H9 (cell line): Measurements from ENCODE around the gene LRIG3. TPM values are rescaled to one million over a fixed set of nuclear protein-coding genes. Genes with fewer than 3 reads are reported as not detected.

ENCODE experiments used
- DNase-seq: peaks from one replicate; pipeline ENCODE4 v3.0.0-alpha.2; 2017
- H2AFZ ChIP-seq: one replicate; pipeline ENCODE4 v1.6.1; 2013; ENCODE audit warnings: mild to moderate bottlenecking, low read length, control low read depth, moderate library complexity
- H2AK5ac ChIP-seq: 2 replicates; pipeline ENCODE4 v1.6.1; 2013; ENCODE audit warnings: low read length, control low read depth, mixed read lengths; ENCODE audit not compliant: insufficient read length
- H2BK120ac ChIP-seq: one replicate; pipeline ENCODE4 v1.6.1; 2013; ENCODE audit warnings: low read depth, mild to moderate bottlenecking, low read length, control low read depth, inconsistent platforms; ENCODE audit not compliant: poor library complexity, severe bottlenecking
- H2BK12ac ChIP-seq: 2 replicates; pipeline ENCODE4 v1.6.1; 2013; ENCODE audit warnings: low read length, control low read depth, mixed read lengths, low read depth; ENCODE audit not compliant: insufficient read length
- H2BK15ac ChIP-seq: 2 replicates; pipeline ENCODE4 v1.6.1; 2013; ENCODE audit warnings: low read depth, low read length, control low read depth
- H2BK20ac ChIP-seq: one replicate; pipeline ENCODE4 v1.6.1; 2013; ENCODE audit warnings: low read depth, mild to moderate bottlenecking, low read length, control low read depth, inconsistent platforms; ENCODE audit not compliant: poor library complexity, severe bottlenecking
- H2BK5ac ChIP-seq: 2 replicates; pipeline ENCODE4 v1.6.1; 2013; ENCODE audit warnings: low read length, control low read depth, mixed read lengths; ENCODE audit not compliant: insufficient read length
- H3K14ac ChIP-seq: 2 replicates; pipeline ENCODE4 v1.6.1; 2013; ENCODE audit warnings: low read length, control low read depth; ENCODE audit not compliant: insufficient read depth
- H3K18ac ChIP-seq: 2 replicates; pipeline ENCODE4 v1.6.1; 2013; ENCODE audit warnings: low read depth, mild to moderate bottlenecking, mixed read lengths, low read length, control low read depth; ENCODE audit not compliant: insufficient read length
- H3K23ac ChIP-seq: 2 replicates; pipeline ENCODE4 v1.6.1; 2013; ENCODE audit warnings: low read length, control low read depth, mixed read lengths, low read depth; ENCODE audit not compliant: insufficient read length
- H3K23me2 ChIP-seq: 2 replicates; pipeline ENCODE4 v1.6.1; 2013; ENCODE audit warnings: low read depth, mild to moderate bottlenecking, mixed read lengths, low read length, control low read depth; ENCODE audit not compliant: insufficient read length, poor library complexity, severe bottlenecking
- H3K27ac ChIP-seq: 2 replicates; pipeline ENCODE4 v1.5.1; 2013; ENCODE audit warnings: low read length, control low read depth, mixed read lengths, low read depth; ENCODE audit not compliant: insufficient read length
- H3K27me3 ChIP-seq: 2 replicates; pipeline ENCODE4 v1.6.1; 2013; ENCODE audit warnings: low read length, control low read depth, inconsistent platforms; ENCODE audit not compliant: insufficient read depth
- H3K4ac ChIP-seq: 2 replicates; pipeline ENCODE4 v1.6.1; 2013; ENCODE audit warnings: low read depth, mild to moderate bottlenecking, control low read depth, inconsistent platforms, low read length, moderate library complexity
- H3K4me1 ChIP-seq: 2 replicates; pipeline ENCODE4 v1.6.1; 2013; ENCODE audit warnings: low read length, control low read depth, inconsistent platforms; ENCODE audit not compliant: insufficient read depth
- H3K4me2 ChIP-seq: 2 replicates; pipeline ENCODE4 v1.6.1; 2013; ENCODE audit warnings: low read length, control low read depth, mixed read lengths; ENCODE audit not compliant: insufficient read length, insufficient read depth
- H3K56ac ChIP-seq: 2 replicates; pipeline ENCODE4 v1.6.1; 2013; ENCODE audit warnings: low read depth, mild to moderate bottlenecking, mixed read lengths, low read length, control low read depth; ENCODE audit not compliant: insufficient read length
- H3K79me1 ChIP-seq: 2 replicates; pipeline ENCODE4 v1.6.1; 2013; ENCODE audit warnings: low read depth, mild to moderate bottlenecking, moderate library complexity, low read length, control low read depth, inconsistent platforms; ENCODE audit not compliant: insufficient read depth, poor library complexity, severe bottlenecking
- H3K79me2 ChIP-seq: 2 replicates; pipeline ENCODE4 v1.6.1; 2013; ENCODE audit warnings: low read length, control low read depth, inconsistent platforms; ENCODE audit not compliant: insufficient read depth
- H3K9ac ChIP-seq: 2 replicates; pipeline ENCODE4 v1.6.1; 2013; ENCODE audit warnings: low read length, control low read depth, mixed read lengths; ENCODE audit not compliant: insufficient read length; ENCODE audit errors: extremely low read depth
- H3K9me3 ChIP-seq: one replicate; pipeline ENCODE4 v1.6.1; 2013; ENCODE audit warnings: low read depth, low read length, inconsistent platforms; ENCODE audit not compliant: control insufficient read depth
- H3T11ph ChIP-seq: one replicate; pipeline ENCODE4 v1.6.1; 2013; ENCODE audit warnings: mild to moderate bottlenecking, low read length, control low read depth, inconsistent platforms
- H4K20me1 ChIP-seq: one replicate; pipeline ENCODE4 v1.6.1; 2013; ENCODE audit not compliant: control insufficient read depth, insufficient read length, insufficient read depth
- H4K5ac ChIP-seq: 2 replicates; pipeline ENCODE4 v1.6.1; 2013; ENCODE audit warnings: low read depth, mild to moderate bottlenecking, mixed read lengths, low read length, control low read depth; ENCODE audit not compliant: insufficient read length
- H4K8ac ChIP-seq: replicated peaks from 2 replicates; pipeline ENCODE4 v1.6.1; 2013; ENCODE audit warnings: low read length, control low read depth, mixed read lengths, low read depth; ENCODE audit not compliant: insufficient read length
- H4K91ac ChIP-seq: 2 replicates; pipeline ENCODE4 v1.6.1; 2013; ENCODE audit warnings: low read depth, mild to moderate bottlenecking, moderate library complexity, mixed read lengths, low read length, control low read depth; ENCODE audit not compliant: insufficient read length
- H3K27ac Mint-ChIP-seq, 3 experiments: 2 replicates in 2 of 3; 3 replicates in 1 of 3; pipeline ENCODE4 v1.8.0; 2020 to 2021; ENCODE audit warnings: mixed read lengths in 3 of 3, mild to moderate bottlenecking in 1 of 3, moderate library complexity in 1 of 3
- H3K27me3 Mint-ChIP-seq: 2 replicates; pipeline ENCODE4 v1.8.0; 2021; ENCODE audit warnings: low read depth, mild to moderate bottlenecking, moderate library complexity, mixed read lengths
- H3K36me3 Mint-ChIP-seq, 3 experiments: 2 replicates in 2 of 3; 3 replicates in 1 of 3; pipeline ENCODE4 v1.8.0; 2020 to 2021; ENCODE audit warnings: low read depth in 3 of 3, mixed read lengths in 3 of 3; ENCODE audit not compliant: insufficient read depth in 1 of 3
- H3K4me1 Mint-ChIP-seq, 2 experiments: 2 replicates each; pipeline ENCODE4 v1.8.0; 2020; ENCODE audit warnings: mixed read lengths in 2 of 2
- H3K4me3 Mint-ChIP-seq, 2 experiments: 2 replicates in 1 of 2; 3 replicates in 1 of 2; pipeline ENCODE4 v1.8.0; 2020 to 2021; ENCODE audit warnings: mild to moderate bottlenecking in 2 of 2, mixed read lengths in 2 of 2, moderate library complexity in 1 of 2
- H3K9me3 Mint-ChIP-seq, 2 experiments: 2 replicates in 1 of 2; 3 replicates in 1 of 2; pipeline ENCODE4 v1.8.0; 2020; ENCODE audit warnings: mild to moderate bottlenecking in 2 of 2, mixed read lengths in 2 of 2, moderate library complexity in 1 of 2
- CTCF ChIP-seq: fragments of 200-600 bp; sonication (generic); conservative IDR thresholded peaks from 3 replicates; pipeline ENCODE4 v1.8.0; 2021; ENCODE audit warnings: antibody characterized with exemption, mild to moderate bottlenecking
- WGBS: extraction: QIAGEN DNeasy Blood & Tissue Kit; methylation state at CpG from one replicate; pipeline ENCODE4 v1.1.7; 2013; ENCODE audit warnings: missing lambda C conversion rate, low lambda C conversion rate, mixed read lengths; ENCODE audit not compliant: insufficient read length; ENCODE audit errors: extremely low coverage; 5-methylcytosine and 5-hydroxymethylcytosine counted together
- total RNA-seq: library from RNA; stranded (reverse); gene quantifications from 2 replicates; pipeline ENCODE4 v1.2.1, GENCODE V29; 2021

The LRIG3 gene
- total RNA-seq, 1 experiment from 2014 or later = 10.9 TPM

DNA sequence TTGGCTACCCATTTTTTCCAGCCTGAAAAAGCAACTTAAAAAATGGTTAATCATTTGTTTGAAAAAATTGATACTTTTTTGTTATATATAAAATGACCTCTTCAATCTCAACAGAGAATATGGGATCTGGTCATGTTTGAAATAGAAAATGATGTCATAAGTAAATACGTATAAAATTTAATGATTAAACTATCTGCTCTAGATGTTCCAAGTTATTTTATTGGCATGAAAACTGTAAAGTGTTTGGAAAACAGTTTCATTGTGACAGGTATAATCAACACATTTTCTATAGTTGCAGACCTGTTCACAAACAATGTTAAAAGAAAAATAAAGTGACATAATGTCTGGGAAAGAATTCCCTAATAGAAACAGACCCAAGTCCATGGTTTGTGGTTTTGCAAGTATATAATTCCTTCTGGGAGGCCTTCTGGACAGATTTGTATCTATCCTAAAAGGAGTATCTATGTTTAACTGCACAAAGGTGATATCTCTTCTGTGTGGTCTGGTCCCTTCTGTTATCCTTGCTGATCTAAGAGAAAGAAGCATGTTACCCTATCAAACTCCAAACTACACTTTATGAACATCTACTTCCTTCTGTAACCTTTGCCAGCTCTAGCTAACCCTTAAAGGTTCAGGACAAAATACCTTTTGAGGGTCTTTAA lies 39.5 kb upstream of the LRIG3 start:
- H3K27me3 ChIP-seq = no peaks in the 10 kb centered on the region
- H3K23me2 ChIP-seq = no peaks in the 10 kb centered on the region
- Mint-ChIP-seq H3K36me3 (no peaks in the 10 kb centered on the region), H3K9me3 (no peaks in the 10 kb centered on the region), H3K27me3 (no peaks in the 10 kb centered on the region), H3K4me3 (no peak overlapping the region), H3K4me1 (peaks cover 22 to 30% of the 10 kb centered on the region in 2 experiments), H3K27ac (no peak overlapping the region)
- H3K18ac ChIP-seq = no peak overlapping the region
- no peak overlapping the region for H2BK20ac ChIP-seq
- no peaks in the 10 kb centered on the region for H3K9me3 ChIP-seq
- no CpG with 5 or more reads among the region's 1 CpG for WGBS
- no peak overlapping the region for H3T11ph ChIP-seq
- no peaks in the 10 kb centered on the region for H3K79me2 ChIP-seq
- no peak for TF ChIP-seq CTCF
- H2BK120ac ChIP-seq = no peak overlapping the region
- no peak overlapping the region for H3K4me2 ChIP-seq
- no peaks in the 10 kb centered on the region for H3K79me1 ChIP-seq
- no peak overlapping the region for H3K14ac ChIP-seq
- H4K91ac ChIP-seq = no peak overlapping the region
- no peak overlapping the region for H3K4ac ChIP-seq
- H4K5ac ChIP-seq = no peak overlapping the region
- H4K8ac ChIP-seq = no peak overlapping the region
- DNase-seq = no peak
- H3K9ac ChIP-seq = no peak overlapping the region
- no peak overlapping the region for H2BK15ac ChIP-seq
- peaks cover 2% of the 10 kb centered on the region; the same call in 1 of the 2 replicates for H3K4me1 ChIP-seq
- H3K23ac ChIP-seq = no peak overlapping the region
- no peak overlapping the region for H2AK5ac ChIP-seq
- no peak overlapping the region for H2BK12ac ChIP-seq
- H2BK5ac ChIP-seq = no peak overlapping the region
- H3K27ac ChIP-seq = no peak overlapping the region
- H2AFZ ChIP-seq = no peak overlapping the region
- H3K56ac ChIP-seq = no peak overlapping the region
- no peaks in the 10 kb centered on the region for H4K20me1 ChIP-seq
